SK-N-SH (cell line): ENCODE results near the gene E4F1. TPM values are rescaled to one million over a fixed set of nuclear protein-coding genes. Genes with fewer than 3 reads are reported as not detected.

Source experiments
- CTCF ChIA-PET: fragments of 300-600, 350-600 bp; formaldehyde crosslinking; extraction: SDS; loops from one replicate; lab custom pipeline; 2021; lab: Yijun Ruan, JAX
- POLR2A ChIA-PET: fragments of 350-600 bp; sonication (Branson Sonifier 250); formaldehyde crosslinking; extraction: SDS; loops from one replicate; lab custom pipeline; 2020; ENCODE audit warnings: antibody characterized with exemption, inconsistent platforms; lab: Yijun Ruan, JAX
- DNase-seq: peaks from one replicate; pipeline ENCODE4 v3.0.0; 2012
- H2AFZ ChIP-seq: fragments of 200-600 bp; sonication (generic); 2 replicates; pipeline ENCODE4 v1.8.1; 2016; ENCODE audit warnings: antibody characterized with exemption, mild to moderate bottlenecking, low read depth
- H3F3A ChIP-seq: fragments of 200-600 bp; sonication (generic); replicated peaks from 2 replicates; pipeline ENCODE3; 2016; ENCODE audit warnings: antibody characterized with exemption, mild to moderate bottlenecking; ENCODE audit not compliant: insufficient read depth
- H3K27ac ChIP-seq, 2 experiments: fragments of 200-500 bp in 1 of 2; fragments of 200-600 bp in 1 of 2; sonication (Bioruptor generic) in 1 of 2; sonication (generic), shearing (Covaris generic) in 1 of 2; 2 replicates each; pipeline versions ENCODE4 v1.5.1 to v1.6.1; 2014 to 2016; ENCODE audit warnings: low read depth in 2 of 2, inconsistent platforms in 1 of 2, low read length in 1 of 2, mild to moderate bottlenecking in 1 of 2, mixed read lengths in 1 of 2
- H3K27me3 ChIP-seq: fragments of 200-600 bp; sonication (generic), shearing (Covaris generic); 2 replicates; pipeline ENCODE4 v1.6.1; 2016; ENCODE audit warnings: mixed run types; ENCODE audit not compliant: insufficient read depth
- H3K36me3 ChIP-seq, 2 experiments: fragments of 200-500 bp in 1 of 2; fragments of 200-600 bp in 1 of 2; sonication (Bioruptor generic) in 1 of 2; sonication (generic) in 1 of 2; replicated peaks in 1 of 2; 2 replicates each; pipeline versions ENCODE3 to v1.5.1; 2014 to 2016; ENCODE audit warnings: low read length in 1 of 2, mild to moderate bottlenecking in 1 of 2; ENCODE audit not compliant: insufficient read depth in 2 of 2, control insufficient read depth in 1 of 2
- H3K4me1 ChIP-seq, 2 experiments: fragments of 200-500 bp in 1 of 2; fragments of 200-600 bp in 1 of 2; sonication (Bioruptor generic) in 1 of 2; sonication (generic), shearing (Covaris generic) in 1 of 2; 2 replicates each; pipeline versions ENCODE4 v1.5.1 to v1.6.1; 2014 to 2016; ENCODE audit warnings: low read depth in 1 of 2, low read length in 1 of 2, mixed run types in 1 of 2; ENCODE audit not compliant: insufficient read depth in 2 of 2, control insufficient read depth in 1 of 2
- H3K4me2 ChIP-seq: fragments of 200-600 bp; sonication (generic), shearing (Covaris generic); 2 replicates; pipeline ENCODE4 v1.6.1; 2017; ENCODE audit warnings: mixed run types
- H3K4me3 ChIP-seq, 2 experiments: fragments of 200-500 bp in 1 of 2; fragments of 200-600 bp in 1 of 2; sonication (Bioruptor generic) in 1 of 2; sonication (generic), shearing (Covaris generic) in 1 of 2; 2 replicates each; pipeline versions ENCODE4 v1.5.1 to v1.8.1; 2014 to 2016; ENCODE audit warnings: low read depth in 2 of 2, inconsistent platforms in 1 of 2, low read length in 1 of 2, mild to moderate bottlenecking in 1 of 2, mixed read lengths in 1 of 2, moderate library complexity in 1 of 2
- H3K79me2 ChIP-seq: fragments of 200-600 bp; sonication (generic); 2 replicates; pipeline ENCODE4 v1.8.1; 2017; ENCODE audit warnings: mild to moderate bottlenecking; ENCODE audit not compliant: insufficient read depth
- H3K9ac ChIP-seq: fragments of 200-600 bp; sonication (generic); 2 replicates; pipeline ENCODE4 v1.6.1; 2017; ENCODE audit warnings: mixed run types
- H3K9me2 ChIP-seq: fragments of 200-600 bp; sonication (generic); 2 replicates; pipeline ENCODE4 v1.6.1; 2017; ENCODE audit warnings: mixed run types
- H3K9me3 ChIP-seq: fragments of 200-600 bp; sonication (generic); 2 replicates; pipeline ENCODE4 v1.6.1; 2017; ENCODE audit warnings: mixed run types, mild to moderate bottlenecking, moderate library complexity
- H4K20me1 ChIP-seq: fragments of 200-600 bp; sonication (generic); 2 replicates; pipeline ENCODE4 v1.6.1; 2017; ENCODE audit warnings: mild to moderate bottlenecking, mixed run types; ENCODE audit not compliant: insufficient read depth
- EP300 ChIP-seq, 2 experiments: IDR thresholded peaks; 2 replicates each; pipeline versions ENCODE4 v1.4.0 to v1.6.1; 2012; ENCODE audit warnings: borderline replicate concordance in 1 of 2, low read depth in 1 of 2, low read length in 1 of 2
- EZH2phosphoT487 ChIP-seq: fragments of 200-600 bp; sonication (generic); IDR thresholded peaks from 2 replicates; pipeline ENCODE4 v1.6.1; 2017; ENCODE audit warnings: low read depth, mixed run types, mild to moderate bottlenecking, antibody characterized with exemption, moderate library complexity, borderline replicate concordance
- FOXM1 ChIP-seq: IDR thresholded peaks from 2 replicates; pipeline ENCODE4 v1.4.0; 2012; ENCODE audit warnings: low read depth, mild to moderate bottlenecking
- GABPA ChIP-seq: IDR thresholded peaks from 2 replicates; pipeline ENCODE4 v1.4.0; 2012; ENCODE audit warnings: low read depth, mild to moderate bottlenecking
- MXI1 ChIP-seq: IDR thresholded peaks from 2 replicates; pipeline ENCODE4 v1.6.1; 2012; ENCODE audit warnings: mild to moderate bottlenecking, low read depth, low read length, improper control_type of control experiment
- NRF1 ChIP-seq: IDR thresholded peaks from 2 replicates; pipeline ENCODE4 v1.6.1; 2012; ENCODE audit warnings: low read depth, mild to moderate bottlenecking, low read length
- RAD21 ChIP-seq: IDR thresholded peaks from 2 replicates; pipeline ENCODE4 v1.6.1; 2012; ENCODE audit warnings: mild to moderate bottlenecking, low read length
- RCOR1 ChIP-seq: fragments of 150-350 bp; IDR thresholded peaks from 2 replicates; pipeline ENCODE4 v1.6.1; 2017; ENCODE audit warnings: antibody characterized with exemption, low read length
- REST ChIP-seq: IDR thresholded peaks from 2 replicates; pipeline ENCODE4 v1.6.1; 2012; ENCODE audit warnings: mild to moderate bottlenecking, low read depth, low read length, moderate library complexity
- SMC3 ChIP-seq: IDR thresholded peaks from 2 replicates; pipeline ENCODE4 v1.6.1; 2012; ENCODE audit warnings: low read depth, low read length, improper control_type of control experiment
- TAF1 ChIP-seq: IDR thresholded peaks from 2 replicates; pipeline ENCODE4 v1.6.1; 2012; ENCODE audit warnings: low read depth, mild to moderate bottlenecking, low read length, moderate library complexity, borderline replicate concordance
- TCF12 ChIP-seq: IDR thresholded peaks from 2 replicates; pipeline ENCODE4 v1.4.0; 2012
- USF1 ChIP-seq: IDR thresholded peaks from 2 replicates; pipeline ENCODE4 v1.4.0; 2012; ENCODE audit warnings: low read depth, borderline replicate concordance
- YY1 ChIP-seq: IDR thresholded peaks from 2 replicates; pipeline ENCODE4 v1.4.0; 2012; ENCODE audit warnings: low read depth, mild to moderate bottlenecking
- ZBTB33 ChIP-seq: IDR thresholded peaks from 2 replicates; pipeline ENCODE4 v1.4.0; 2012; ENCODE audit warnings: low read depth, borderline replicate concordance
- WGBS: methylation state at CpG from one replicate; pipeline ENCODE4 v1.1.6; 2017; ENCODE audit warnings: low lambda C conversion rate; 5-methylcytosine and 5-hydroxymethylcytosine counted together
- polyA plus RNA-seq, 3 experiments: library from polyadenylated mRNA; depleted of rRNA; stranded (reverse); fragments of >200 nt; gene quantifications; 2 replicates each; pipeline ENCODE4 v1.2.3, GENCODE V29; 2012

Gene E4F1
- polyA plus RNA-seq, 1 of the 3 experiments (the other 2 are of a cell fraction): 33.0 TPM

- Histone ChIP-seq H3K36me3 (peaks cover 0 to 12% of the 10 kb centered on the region in 2 experiments), H3K4me1 (no peaks in the 10 kb centered on the region), H3K4me2 (no peak overlapping the region), H3K4me3 (no peak overlapping the region), H3F3A (no peaks in the 10 kb centered on the region), H3K27me3 (no peaks in the 10 kb centered on the region), H3K9me3 (no peaks in the 10 kb centered on the region), H3K9me2 (no peaks in the 10 kb centered on the region), H3K9ac (no peak overlapping the region), H3K79me2 (no peaks in the 10 kb centered on the region)
- no peak for DNase-seq
- ChIA-PET POLR2A (interaction anchor here (0.6 to 2.5 kb wide), 3 partner anchors 9 to 49 kb away, joined by 3 to 7 read pairs (median 3); no protein-coding TSS in a partner anchor), CTCF (no interaction called here)
- WGBS: 89% methylated on average over 21 of the region's 24 CpGs
- TF ChIP-seq EP300 (IDR thresholded peaks at IDR 0.05; ENCODE audit: borderline replicate concordance in 1 of 2, low read depth in 1 of 2, low read length in 1 of 2): no peak
- no peak for TF ChIP-seq YY1
- peak; percentile 81 for TF ChIP-seq REST
- TF ChIP-seq, all 33 proteins: peak for 1
- no peaks in the 10 kb centered on the region for H4K20me1 ChIP-seq
- no peak overlapping the region for H3K27ac ChIP-seq
- no peak overlapping the region for H2AFZ ChIP-seq
Measured at GRCh38 chr16:2280981-2281542, 57.7 kb downstream of the E4F1 start.

GRCh38 chr16:2282262-2282661, 58.9 kb downstream of the E4F1 start:
- H3F3A ChIP-seq: no peaks in the 10 kb centered on the region
- H4K20me1 ChIP-seq: no peaks in the 10 kb centered on the region
- ChIA-PET POLR2A (no interaction called here), CTCF (no interaction called here)
- TF ChIP-seq TAF1: no peak
- no peak for TF ChIP-seq NRF1
- TF ChIP-seq RAD21: no peak
- no peak for TF ChIP-seq MXI1
- no peak for TF ChIP-seq TCF12
- TF ChIP-seq EZH2phosphoT487: no peak
- no peak for TF ChIP-seq SMC3
- no peak for TF ChIP-seq USF1
- no peak for TF ChIP-seq RCOR1
- no peak for TF ChIP-seq FOXM1
- no peak for TF ChIP-seq GABPA
- TF ChIP-seq ZBTB33: no peak
- H3K27me3 ChIP-seq: no peaks in the 10 kb centered on the region
- no peak overlapping the region for H3K4me2 ChIP-seq
- no peaks in the 10 kb centered on the region for H3K4me1 ChIP-seq
- H3K36me3 ChIP-seq: peaks cover 0 to 12% of the 10 kb centered on the region in 2 experiments
- 53% methylated on average over 5 of the region's 5 CpGs for WGBS
- H3K4me3 ChIP-seq: no peak overlapping the region
- H3K79me2 ChIP-seq: no peaks in the 10 kb centered on the region
- H3K9me2 ChIP-seq: no peaks in the 10 kb centered on the region
- H3K27ac ChIP-seq: no peak overlapping the region
- H3K9ac ChIP-seq: no peak overlapping the region
- H2AFZ ChIP-seq: no peak overlapping the region
- no peak for DNase-seq
- H3K9me3 ChIP-seq: no peaks in the 10 kb centered on the region
